ENCODE measurements around the gene POLE.

POLE gene, protein sequence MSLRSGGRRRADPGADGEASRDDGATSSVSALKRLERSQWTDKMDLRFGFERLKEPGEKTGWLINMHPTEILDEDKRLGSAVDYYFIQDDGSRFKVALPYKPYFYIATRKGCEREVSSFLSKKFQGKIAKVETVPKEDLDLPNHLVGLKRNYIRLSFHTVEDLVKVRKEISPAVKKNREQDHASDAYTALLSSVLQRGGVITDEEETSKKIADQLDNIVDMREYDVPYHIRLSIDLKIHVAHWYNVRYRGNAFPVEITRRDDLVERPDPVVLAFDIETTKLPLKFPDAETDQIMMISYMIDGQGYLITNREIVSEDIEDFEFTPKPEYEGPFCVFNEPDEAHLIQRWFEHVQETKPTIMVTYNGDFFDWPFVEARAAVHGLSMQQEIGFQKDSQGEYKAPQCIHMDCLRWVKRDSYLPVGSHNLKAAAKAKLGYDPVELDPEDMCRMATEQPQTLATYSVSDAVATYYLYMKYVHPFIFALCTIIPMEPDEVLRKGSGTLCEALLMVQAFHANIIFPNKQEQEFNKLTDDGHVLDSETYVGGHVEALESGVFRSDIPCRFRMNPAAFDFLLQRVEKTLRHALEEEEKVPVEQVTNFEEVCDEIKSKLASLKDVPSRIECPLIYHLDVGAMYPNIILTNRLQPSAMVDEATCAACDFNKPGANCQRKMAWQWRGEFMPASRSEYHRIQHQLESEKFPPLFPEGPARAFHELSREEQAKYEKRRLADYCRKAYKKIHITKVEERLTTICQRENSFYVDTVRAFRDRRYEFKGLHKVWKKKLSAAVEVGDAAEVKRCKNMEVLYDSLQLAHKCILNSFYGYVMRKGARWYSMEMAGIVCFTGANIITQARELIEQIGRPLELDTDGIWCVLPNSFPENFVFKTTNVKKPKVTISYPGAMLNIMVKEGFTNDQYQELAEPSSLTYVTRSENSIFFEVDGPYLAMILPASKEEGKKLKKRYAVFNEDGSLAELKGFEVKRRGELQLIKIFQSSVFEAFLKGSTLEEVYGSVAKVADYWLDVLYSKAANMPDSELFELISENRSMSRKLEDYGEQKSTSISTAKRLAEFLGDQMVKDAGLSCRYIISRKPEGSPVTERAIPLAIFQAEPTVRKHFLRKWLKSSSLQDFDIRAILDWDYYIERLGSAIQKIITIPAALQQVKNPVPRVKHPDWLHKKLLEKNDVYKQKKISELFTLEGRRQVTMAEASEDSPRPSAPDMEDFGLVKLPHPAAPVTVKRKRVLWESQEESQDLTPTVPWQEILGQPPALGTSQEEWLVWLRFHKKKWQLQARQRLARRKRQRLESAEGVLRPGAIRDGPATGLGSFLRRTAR (N-terminal part only)

DNA sequence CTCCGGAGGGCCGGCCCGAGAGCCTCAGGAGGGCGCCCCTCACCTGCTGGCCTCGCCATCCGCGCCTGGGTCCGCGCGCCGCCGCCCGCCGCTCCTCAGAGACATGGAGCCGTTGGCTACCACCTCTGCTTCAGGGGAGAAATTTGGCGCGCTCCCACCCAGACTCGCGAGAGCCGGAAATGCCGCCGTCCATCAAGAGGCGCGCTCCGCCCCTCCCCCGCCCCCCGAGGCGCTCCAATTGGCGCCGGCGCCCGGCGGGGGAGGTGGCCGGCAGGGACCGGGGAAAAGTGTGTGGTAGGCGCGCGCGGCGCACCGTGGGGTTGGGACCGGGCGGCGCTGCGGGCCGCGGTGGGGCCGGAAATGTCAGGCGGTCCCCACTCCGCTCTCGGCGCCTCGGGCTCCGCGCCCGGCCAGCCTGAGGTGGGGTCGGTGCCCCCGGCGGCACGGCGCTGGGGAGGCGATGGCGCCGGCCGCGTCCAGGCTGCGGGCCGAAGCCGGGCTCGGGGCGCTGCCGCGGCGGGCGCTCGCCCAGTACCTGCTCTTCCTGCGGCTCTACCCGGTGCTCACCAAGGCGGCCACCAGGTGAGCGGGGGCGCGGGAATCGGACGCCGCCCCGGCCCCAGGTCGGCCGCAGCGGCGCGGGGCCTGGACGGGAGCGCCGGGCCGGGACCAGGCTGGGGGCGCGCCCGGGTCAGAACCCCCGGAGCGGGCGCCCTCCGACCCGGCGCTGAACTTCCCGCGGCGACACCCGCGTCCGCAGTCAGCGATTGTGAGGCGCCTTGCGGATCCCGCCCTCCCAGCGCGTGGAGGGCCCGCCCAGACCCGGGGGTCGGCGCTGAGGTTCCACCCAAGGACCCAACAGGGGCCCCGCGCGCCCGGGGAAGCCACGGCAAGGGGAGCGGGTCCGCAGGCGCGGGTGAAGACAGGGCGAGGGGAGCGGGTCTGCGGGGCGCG lies at the start of gene POLE, which contains the start of gene PXMP2:
TSS of gene POLE (minus strand) at position 132 of the 954 bp plus-strand sequence. CDS start at position 105, 27 bp downstream.
TSS of gene PXMP2 (plus strand) at position 377 of the 954 bp plus-strand sequence. CDS start at position 461, 84 bp downstream.
- DNase-seq (ENCODE audit: low spot score) = peak; percentile 98

DNA sequence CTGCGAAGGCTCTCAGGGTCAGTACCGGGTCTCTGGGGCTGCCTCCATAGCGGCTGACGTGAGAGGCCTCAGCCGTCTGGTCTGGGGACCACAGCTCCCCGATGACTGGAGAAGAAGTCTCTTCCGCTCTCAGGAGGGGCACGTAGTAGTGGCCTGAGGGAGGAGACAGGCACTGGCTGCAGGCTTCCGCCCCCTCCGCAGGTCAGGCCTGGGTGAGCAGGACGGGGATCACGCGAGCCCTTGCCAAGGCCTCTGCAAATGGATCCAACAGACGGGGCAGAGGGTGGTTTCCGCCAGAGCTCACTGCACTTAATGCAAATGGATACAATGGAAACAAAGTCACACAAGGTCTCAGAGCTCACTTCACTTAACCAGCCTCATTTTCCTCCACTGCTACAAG lies 49.8 kb upstream of the POLE start:
- no peak for DNase-seq (ENCODE audit: low spot score)

- no peak for DNase-seq (ENCODE audit: low spot score)
Observed at GRCh38 chr12:132736378-132736777, 49.2 kb upstream of the POLE start.

DNA sequence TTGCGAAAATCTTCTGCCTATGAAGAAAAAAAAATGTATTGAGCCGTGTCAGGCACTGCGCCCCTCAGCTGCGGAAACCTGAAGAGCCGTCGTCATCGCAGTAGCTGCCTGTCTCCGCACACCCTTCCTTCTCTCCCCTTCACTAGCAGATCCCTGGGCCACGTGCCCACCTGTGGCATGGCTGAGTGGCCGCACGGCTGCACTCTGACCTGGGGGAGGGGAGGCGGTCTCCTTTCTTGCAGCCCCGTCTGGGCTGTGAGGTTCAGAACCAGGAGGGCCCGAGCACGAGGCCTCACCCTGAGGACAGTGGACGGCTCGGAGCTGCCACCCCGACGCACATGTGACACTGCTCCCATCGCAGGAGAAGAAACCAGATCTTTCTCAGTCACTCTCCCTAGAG lies 48.4 kb upstream of the POLE start:
- DNase-seq (ENCODE audit: low spot score) = no peak

GRCh38 chr12:132734206-132734605 lies 47.1 kb upstream of the POLE start:
- no peak for DNase-seq (ENCODE audit: low spot score)

- no peak for DNase-seq (ENCODE audit: low spot score)
Observed at GRCh38 chr12:132731574-132731973, 44.4 kb upstream of the POLE start.

DNA sequence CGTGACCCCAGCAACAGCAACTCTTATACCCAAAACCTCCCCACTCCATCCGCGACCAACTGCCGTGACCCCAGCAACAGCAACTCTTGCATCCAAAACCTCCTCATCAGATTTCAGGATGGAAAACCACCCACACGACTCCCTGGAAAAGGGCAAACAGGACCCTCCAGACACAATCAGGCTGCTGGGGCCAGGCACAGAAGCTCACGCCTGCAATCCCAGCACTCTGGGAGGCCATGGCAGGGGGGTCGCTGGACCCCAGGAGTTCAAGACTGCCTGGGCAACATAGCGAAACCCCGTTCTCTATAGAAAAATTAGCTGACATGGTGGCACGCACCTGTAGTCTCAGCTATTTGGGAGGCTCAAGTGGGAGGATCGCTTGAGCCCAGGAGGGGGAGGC lies 43.2 kb upstream of the POLE start:
- DNase-seq (ENCODE audit: low spot score) = no peak

DNA sequence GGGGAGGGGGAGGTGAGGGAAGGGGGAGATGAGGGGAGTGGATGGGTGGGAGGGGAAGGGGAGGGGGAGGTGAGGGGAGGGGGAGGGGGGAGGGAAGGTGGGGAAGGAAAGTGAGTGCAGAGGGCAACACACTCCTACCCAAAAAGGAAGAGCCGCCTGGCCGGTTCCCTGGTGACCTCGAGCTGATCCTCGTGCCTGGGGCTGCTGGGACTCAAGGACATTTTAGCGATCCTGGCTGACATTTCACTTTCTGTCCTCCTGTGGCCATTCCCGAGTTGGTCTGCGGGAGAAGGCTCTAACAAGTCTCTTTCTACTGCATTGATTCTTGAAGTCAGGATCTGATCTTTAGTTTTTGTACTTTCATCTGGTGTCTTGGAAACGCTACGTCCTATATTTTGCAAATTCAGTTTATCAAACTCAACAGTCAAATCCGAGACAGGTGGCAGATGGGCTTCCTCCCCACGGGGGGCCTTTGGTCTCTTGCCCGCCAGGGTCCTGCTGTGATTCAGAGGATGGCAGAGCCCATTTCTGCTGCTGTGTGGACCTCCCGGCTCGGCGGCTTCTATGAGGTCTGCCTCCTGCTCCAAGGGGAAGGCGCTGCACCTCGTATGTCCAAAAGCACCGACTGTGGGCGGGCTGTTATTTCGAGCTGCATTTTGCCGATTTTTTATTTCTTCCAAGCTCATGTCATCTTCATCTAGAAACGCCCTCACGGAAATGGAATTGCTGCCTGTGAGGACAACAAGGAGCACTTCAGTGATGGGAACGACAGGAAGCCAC lies 42.6 kb upstream of the POLE start:
- DNase-seq (ENCODE audit: low spot score) = no peak

DNA sequence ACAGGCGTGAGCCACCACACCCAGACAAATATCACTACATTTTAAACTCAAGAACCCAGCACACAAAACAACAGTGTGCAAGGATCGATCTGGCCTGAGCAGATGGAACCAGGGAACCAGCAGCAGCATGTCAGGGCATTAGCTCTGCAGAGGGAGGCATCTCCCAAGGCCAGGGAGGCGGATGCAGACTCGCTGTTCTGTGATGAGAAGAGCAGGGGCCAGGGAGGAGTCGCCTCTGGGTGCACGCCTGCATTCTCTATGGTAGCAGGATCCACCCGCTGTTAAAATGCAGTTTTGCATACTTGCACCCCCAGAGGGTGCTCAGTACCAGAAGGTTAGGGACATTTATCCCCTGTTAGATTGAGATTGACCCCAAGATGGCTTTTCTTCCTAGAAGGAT lies 41.4 kb upstream of the POLE start:
- DNase-seq (ENCODE audit: low spot score) = no peak

DNA sequence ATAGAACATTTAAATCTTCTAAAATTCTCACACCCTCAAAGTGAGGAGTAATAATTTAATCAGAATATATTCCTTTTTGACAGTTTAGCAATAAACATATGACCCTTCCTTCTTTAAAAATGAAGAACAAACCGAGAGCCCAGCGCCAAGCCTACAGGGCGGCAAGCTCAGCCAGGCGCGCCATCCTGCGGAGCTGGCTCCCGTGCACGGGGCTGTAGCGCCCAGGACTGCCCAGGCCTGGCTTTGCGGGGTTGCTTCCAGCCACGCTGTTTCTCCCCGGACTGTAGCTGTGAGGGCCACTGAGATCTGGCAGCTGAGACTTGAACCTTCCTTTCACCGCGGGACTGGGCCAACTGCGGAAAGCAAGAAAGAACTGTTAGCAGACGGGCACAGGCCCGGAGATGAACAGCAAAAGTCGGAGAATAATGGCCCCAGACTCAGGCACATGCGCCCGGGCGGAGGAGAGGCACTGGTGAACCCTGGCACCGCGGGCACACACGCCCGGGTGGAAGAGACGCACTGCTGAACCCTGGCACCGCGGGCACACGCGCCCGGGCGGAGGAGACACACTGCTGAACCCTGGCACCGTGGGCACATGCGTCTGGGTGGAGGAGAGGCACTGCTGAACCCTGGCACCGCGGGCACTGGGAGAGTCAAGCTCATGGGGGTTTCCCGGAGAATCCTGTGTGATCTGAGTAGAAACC lies 40.1 kb upstream of the POLE start:
- no peak for DNase-seq (ENCODE audit: low spot score)

DNA sequence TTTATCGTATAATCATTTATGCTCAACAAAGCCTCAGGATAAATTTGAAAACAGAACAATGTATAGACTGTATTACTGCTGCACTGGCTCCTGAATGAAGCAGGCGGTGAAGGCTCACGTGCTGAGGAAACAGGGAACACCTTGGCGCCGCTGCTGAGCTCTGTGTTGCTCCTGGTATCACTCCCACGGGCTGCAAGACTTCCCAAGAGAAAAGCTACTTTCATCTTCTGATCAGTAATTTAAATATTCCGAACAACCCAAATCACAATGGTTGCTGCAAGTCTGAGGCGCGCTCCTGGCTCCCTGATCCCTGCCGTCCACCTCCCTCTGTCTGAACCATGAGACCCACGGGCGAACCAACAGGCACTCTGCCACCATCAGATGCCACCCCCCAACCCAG lies 39.2 kb upstream of the POLE start:
- DNase-seq (ENCODE audit: low spot score) = no peak

- DNase-seq (ENCODE audit: low spot score) = no peak
Observed at GRCh38 chr12:132724506-132725241, 37.5 kb upstream of the POLE start.

DNA sequence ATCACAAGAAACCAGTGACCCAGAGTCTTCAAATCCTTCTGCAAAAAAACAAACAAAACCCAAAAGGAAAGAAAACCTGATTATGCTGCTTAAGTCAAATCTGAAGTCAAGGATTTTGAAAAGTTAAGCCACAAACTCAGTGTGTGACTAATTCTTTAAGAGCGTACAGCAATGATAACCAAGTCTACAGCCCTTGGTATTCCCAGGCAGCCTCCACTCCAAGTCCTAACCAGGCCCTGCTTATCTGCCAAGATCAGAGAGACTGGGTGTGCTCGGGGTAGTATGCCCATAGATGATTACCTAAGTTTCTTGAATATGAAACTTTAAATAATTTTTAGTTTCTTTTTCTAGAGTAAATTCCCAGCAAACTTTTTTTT lies 36.6 kb upstream of the POLE start:
- no peak for DNase-seq (ENCODE audit: low spot score)

DNA sequence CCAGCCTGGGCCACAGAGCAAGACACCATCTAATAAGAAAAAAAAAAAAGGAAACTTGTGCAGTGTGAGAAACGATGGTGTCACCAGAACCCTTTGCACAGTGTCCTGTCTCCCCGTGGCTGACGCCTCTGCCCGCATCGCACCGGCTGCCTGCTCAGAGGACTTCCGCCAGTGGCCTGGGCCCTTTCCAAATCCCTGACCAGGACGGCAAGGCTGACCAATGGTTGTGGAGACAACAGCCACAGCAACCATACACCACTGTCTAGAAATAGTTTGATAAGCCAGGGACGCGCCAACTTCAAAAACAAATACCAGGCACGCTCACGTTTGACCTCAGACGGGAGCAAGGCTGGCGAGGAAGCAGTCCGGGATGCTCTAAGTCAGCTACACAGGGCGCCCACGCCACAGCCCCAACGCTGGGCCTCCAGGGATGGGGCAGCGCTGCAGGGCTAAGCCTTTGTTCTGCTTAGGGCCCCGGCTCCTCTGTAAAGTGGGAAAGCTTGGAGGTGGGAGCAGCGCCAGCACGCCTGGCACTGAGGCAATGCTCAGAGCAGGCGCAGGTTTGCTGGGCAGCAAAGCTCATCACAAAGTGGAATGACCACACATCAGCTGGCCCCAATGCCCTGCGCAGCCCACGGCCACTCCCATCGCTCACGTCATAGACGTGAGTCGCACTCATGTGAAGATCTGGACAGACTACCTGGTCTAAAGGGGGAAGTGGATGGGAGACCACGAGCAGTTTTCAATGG lies 36.0 kb upstream of the POLE start:
- DNase-seq (ENCODE audit: low spot score) = no peak

GRCh38 chr12:132720606-132721345 lies 33.6 kb upstream of the POLE start:
- DNase-seq (ENCODE audit: low spot score) = no peak

DNA sequence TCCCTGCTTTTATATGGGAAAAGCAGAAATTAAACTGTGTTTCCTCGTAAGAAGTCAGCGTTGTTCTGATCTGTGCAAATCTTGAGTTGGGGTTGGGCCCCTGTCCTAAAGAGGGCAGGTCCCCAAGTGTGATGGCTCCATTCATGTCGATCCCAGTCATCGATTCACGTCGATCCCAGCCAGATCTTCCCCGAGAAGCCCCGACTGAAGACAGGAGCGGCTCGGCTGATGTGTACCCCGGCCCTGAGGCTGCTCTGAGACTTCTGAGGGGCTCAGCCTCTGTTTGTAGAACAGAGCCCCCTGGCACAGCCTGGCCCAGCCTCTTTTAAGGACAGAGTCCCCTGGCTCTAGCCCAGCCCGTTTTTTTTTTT lies 32.8 kb upstream of the POLE start:
- no peak for DNase-seq (ENCODE audit: low spot score)

Data from LoVo (cell line).